Esophagus muscularis mucosa (tissue), 4 donors: ENCODE results near the gene FAM149A. TPM values are rescaled to one million over a fixed set of nuclear protein-coding genes. Genes with fewer than 3 reads are reported as not detected.

Experiments
- DNase-seq: peaks from one replicate; pipeline ENCODE4 v3.0.0-alpha.2; 2017; ENCODE audit errors: extremely low spot score
- H3K27ac ChIP-seq, 4 donors: fragments of 200-600 bp; sonication (generic); replicated peaks in 1 of 4; 1 replicate in 3 of 4; 2 replicates in 1 of 4; pipeline ENCODE4 v1.5.1; 2016 to 2019; ENCODE audit warnings: mild to moderate bottlenecking in 1 of 4
- H3K27me3 ChIP-seq, 4 donors: fragments of 200-600 bp; sonication (generic); one replicate each; pipeline versions ENCODE4 v1.5.1 to v1.6.0; 2016 to 2019
- H3K36me3 ChIP-seq, 4 donors: fragments of 200-600 bp; sonication (generic); one replicate each; pipeline ENCODE4 v1.5.1; 2016 to 2019
- H3K4me1 ChIP-seq, 4 donors: fragments of 200-600 bp; sonication (generic); one replicate each; pipeline ENCODE4 v1.5.1; 2016 to 2019
- H3K4me3 ChIP-seq, 4 donors: fragments of 200-600 bp; sonication (generic); 1 replicate in 2 of 4; 2 replicates in 2 of 4; pipeline ENCODE4 v1.5.1; 2016 to 2019; ENCODE audit warnings: mild to moderate bottlenecking in 4 of 4, moderate library complexity in 1 of 4
- H3K9me3 ChIP-seq, 4 donors: fragments of 200-600 bp; sonication (generic); 1 replicate in 3 of 4; 2 replicates in 1 of 4; pipeline ENCODE4 v1.5.1; 2016 to 2019
- EP300 ChIP-seq: sonication (generic); formaldehyde crosslinking; IDR thresholded peaks from one replicate; pipeline ENCODE4 v1.6.1; 2017; ENCODE audit warnings: antibody characterized with exemption
- POLR2A ChIP-seq: fragments of 450-650 bp; IDR thresholded peaks from one replicate; pipeline ENCODE4 v1.6.1; 2017; ENCODE audit warnings: antibody characterized with exemption, moderate library complexity, mild to moderate bottlenecking, low read depth
- POLR2AphosphoS5 ChIP-seq, 2 donors: sonication (generic); formaldehyde crosslinking; IDR thresholded peaks; one replicate each; pipeline ENCODE4 v1.6.1; 2017; ENCODE audit warnings: antibody characterized with exemption in 2 of 2
- WGBS: methylation state at CpG from one replicate; pipeline ENCODE4 v1.1.5; 2018; 5-methylcytosine and 5-hydroxymethylcytosine counted together
- intact Hi-C: fragments of 100-400 bp; cut with DNase I; formaldehyde crosslinking; loops from one replicate; pipeline ENCODE4 v1.15.1; 2023
- small RNA-seq, 3 donors: library from RNA; depleted of rRNA; stranded (forward); fragments of <200 nt; gene quantifications; one replicate each; pipeline ENCODE3, GENCODE V24; 2016
- total RNA-seq, 4 donors: library from RNA; depleted of rRNA; stranded (reverse); fragments of >200 nt; gene quantifications; one replicate each; pipeline versions ENCODE4 v1.1.0 to v1.2.1, GENCODE V29; 2016

FAM149A gene
- total RNA-seq, 4 donors from 2014 or later, result 19.5 to 38.8 (median 33.6) TPM

- DNase-seq, result no peak
- Histone ChIP-seq H3K4me3 (no peak overlapping the region), H3K27me3 (no peaks in the 10 kb centered on the region), H3K4me1 (no peaks in the 10 kb centered on the region), H3K36me3 (no peaks in the 10 kb centered on the region), H3K27ac (no peak overlapping the region), H3K9me3 (peaks cover 0 to 6% (median 0%) of the 10 kb centered on the region in 4 donors)
- 86% methylated on average over 1 of the region's 1 CpG for WGBS
- TF ChIP-seq POLR2A, result no peak
- no peak for TF ChIP-seq EP300
- no peak for TF ChIP-seq POLR2AphosphoS5 (IDR thresholded peaks at IDR 0.05)
- intact Hi-C loops, result no loop called here
Observed at GRCh38 chr4:186221624-186222023, 117.1 kb downstream of the FAM149A start.

Small RNA genes lying within 50 kb of the gene (small RNA-seq; reads per million reads assigned to genes)
- 0 reads per million in 3 donors for gene RF00322

Other genes with a start within 250 kb of the FAM149A start
- 1 to 10 TPM; 2.5 to 7.0 (median 4.0) TPM for gene TLR3, start 35.5 kb upstream of the FAM149A start, total RNA-seq
- 10 to 100 TPM; 27.5 to 43.1 (median 35.5) TPM for gene CYP4V2, start 86.9 kb downstream of the FAM149A start, total RNA-seq
- 1 to 10 TPM in 1 of 4 donors, under 1 TPM in 3; 0.45 to 2.0 (median 0.83) TPM for gene KLKB1, start 122.8 kb downstream of the FAM149A start, total RNA-seq
- gene F11, start 161.5 kb downstream of the FAM149A start, total RNA-seq, result not detected